ACHN (cell line): ENCODE data around the gene MEN1.
A peak's percentile ranks its signal among the peaks of the same experiment; 100 is the strongest.

Source experiments
- DNase-seq: peaks from one replicate; pipeline ENCODE4 v3.0.0-alpha.2; 2015
- in situ Hi-C: cut with HindIII; loops from 2 replicates; pipeline ENCODE4 v1.10.0; 2017; ENCODE audit warnings: low sequenced_read_pairs, low pct_ligation_motif_present, low pct_unique_long_range_greater_than_20kb

Gene MEN1

GRCh38 chr11:64810271-64810890 is at the start of gene MEN1:
TSS of gene MEN1 (minus strand) at chr11:64810551. CDS start at chr11:64810109, 442 bp downstream.
- peak; percentile 93 for DNase-seq
- in situ Hi-C loops, result no loop called here

GRCh38 chr11:64859542-64860414 is 49.4 kb upstream of the MEN1 start:
- no peak for DNase-seq
- in situ Hi-C loops, result no loop called here

GRCh38 chr11:64858467-64859263 is 48.3 kb upstream of the MEN1 start:
- DNase-seq, result no peak
- in situ Hi-C loops, result no loop called here

GRCh38 chr11:64857485-64857884 is 47.1 kb upstream of the MEN1 start:
- no peak for DNase-seq
- in situ Hi-C loops, result no loop called here

- DNase-seq, result peak; percentile 86
- in situ Hi-C loops, result no loop called here
These were observed 46.3 kb upstream of the MEN1 start for GRCh38 chr11:64856382-64857227.

GRCh38 chr11:64855596-64856304 is 45.4 kb upstream of the MEN1 start:
- no peak for DNase-seq
- in situ Hi-C loops, result no loop called here

- DNase-seq, result peak; percentile 94
- in situ Hi-C loops, result loop anchor here (5.0 kb wide), 1 partner anchor 37 kb away; no protein-coding TSS in a partner anchor
These were observed 44.5 kb upstream of the MEN1 start for GRCh38 chr11:64854534-64855502.

GRCh38 chr11:64854157-64854533 is 43.8 kb upstream of the MEN1 start:
- in situ Hi-C loops, result loop anchor here (5.0 kb wide), 1 partner anchor 38 kb away; no protein-coding TSS in a partner anchor
- DNase-seq, result no peak

- in situ Hi-C loops, result loop anchor here (5.0 kb wide), 1 partner anchor 39 kb away; no protein-coding TSS in a partner anchor
- no peak for DNase-seq
These were observed 43.4 kb upstream of the MEN1 start for GRCh38 chr11:64853709-64854108.

- in situ Hi-C loops, result loop anchor here (5.0 kb wide), 1 partner anchor 39 kb away; no protein-coding TSS in a partner anchor
- no peak for DNase-seq
These were observed 42.6 kb upstream of the MEN1 start for GRCh38 chr11:64852804-64853509.

GRCh38 chr11:64851831-64852351 is 41.5 kb upstream of the MEN1 start:
- in situ Hi-C loops, result loop anchor here (5.0 kb wide), 1 partner anchor 40 kb away; no protein-coding TSS in a partner anchor
- DNase-seq, result no peak

- no peak for DNase-seq
- in situ Hi-C loops, result loop anchor here (5.0 kb wide), 1 partner anchor 41 kb away; no protein-coding TSS in a partner anchor
These were observed 40.7 kb upstream of the MEN1 start for GRCh38 chr11:64850979-64851567.

- in situ Hi-C loops, result loop anchor here (5.0 kb wide), 1 partner anchor 43 kb away; no protein-coding TSS in a partner anchor
These were observed 39.4 kb upstream of the MEN1 start for GRCh38 chr11:64849598-64850356.

GRCh38 chr11:64848826-64849597 is 38.7 kb upstream of the MEN1 start:
- no peak for DNase-seq
- in situ Hi-C loops, result no loop called here

More at GRCh38 chr11:64849598-64850356, 39.4 kb upstream of the MEN1 start:
- no peak for DNase-seq
